K562 (cell line): ENCODE measurements around the gene CIB2. TPM values are rescaled to one million over a fixed set of nuclear protein-coding genes. Genes with fewer than 3 reads are reported as not detected.
A peak's percentile ranks its signal among the peaks of the same experiment; 100 is the strongest.

Experiments
- BDP1 ChIP-seq: IDR thresholded peaks from 3 replicates; pipeline ENCODE4 v1.6.1; 2011; ENCODE audit not compliant: insufficient read length, insufficient read depth
- CBFA2T3 ChIP-seq: fragments of 450-650 bp; IDR thresholded peaks from 2 replicates; pipeline ENCODE4 v1.6.1; 2017
- CBX8 ChIP-seq: fragments of 200-600 bp; sonication (generic); IDR thresholded peaks from 2 replicates; pipeline ENCODE4 v1.6.1; 2012; ENCODE audit warnings: borderline replicate concordance, mixed run types, low read depth, mild to moderate bottlenecking, moderate library complexity, mixed read lengths, low read length, control low read depth, inconsistent platforms; ENCODE audit not compliant: poor library complexity, severe bottlenecking; ENCODE audit errors: extremely low read depth
- CREB5 ChIP-seq: fragments of 250-450 bp; sonication (Bioruptor Pico); IDR thresholded peaks from 2 replicates; pipeline ENCODE4 v1.5.0; 2020; ENCODE audit warnings: mild to moderate bottlenecking
- CXXC5 ChIP-seq: fragments of 250-450 bp; sonication (Bioruptor Pico); IDR thresholded peaks from 2 replicates; pipeline ENCODE4 v1.8.0; 2022; ENCODE audit warnings: inconsistent platforms, mild to moderate bottlenecking, moderate library complexity
- RB1 ChIP-seq: fragments of 450-650 bp; IDR thresholded peaks from 2 replicates; pipeline ENCODE4 v1.6.1; 2017; ENCODE audit warnings: low read depth, mild to moderate bottlenecking
- RNF2 ChIP-seq: sonication (generic); IDR thresholded peaks from 2 replicates; pipeline ENCODE4 v1.6.1; 2016
- ZNF3 ChIP-seq: fragments of 250-450 bp; sonication (Bioruptor Pico); IDR thresholded peaks from 2 replicates; pipeline ENCODE4 v1.5.0; 2021; ENCODE audit warnings: mild to moderate bottlenecking, moderate library complexity
- ZNF347 ChIP-seq: fragments of 450-650 bp; formaldehyde crosslinking; IDR thresholded peaks from 2 replicates; pipeline ENCODE4 v1.4.0; 2020; ENCODE audit warnings: low read depth, mild to moderate bottlenecking, moderate library complexity
- ZNF717 ChIP-seq: fragments of 250-450 bp; sonication (Bioruptor Pico); IDR thresholded peaks from 2 replicates; pipeline ENCODE4 v1.5.0; 2021
- ZNF778 ChIP-seq: fragments of 450-650 bp; formaldehyde crosslinking; IDR thresholded peaks from 2 replicates; pipeline ENCODE4 v1.4.0; 2020; ENCODE audit warnings: mild to moderate bottlenecking, moderate library complexity
- polyA plus RNA-seq, 8 experiments: library from polyadenylated mRNA; depleted of rRNA in 4 of 8; stranded (reverse) in 5 of 8; unstranded in 3 of 8; fragments of >200 nt; fragmentation: Nextera tagmentation in 2 of 8; fragmentation: Illumina TruSeq in 1 of 8; extraction: Ambion mirVana in 2 of 8; extraction: Trizol in 1 of 8; gene quantifications; 2 replicates each; pipeline versions ENCODE4 v1.2.1 to v1.2.3, GENCODE V29; 2011 to 2014; ENCODE audit warnings: inconsistent platforms in 1 of 8, missing spikeins in 1 of 8
- total RNA-seq, 7 experiments: library from RNA; depleted of rRNA in 6 of 7; stranded (reverse); fragments of >200 nt in 6 of 7; fragmentation: Illumina TruSeq in 2 of 7; extraction: Trizol in 2 of 7; gene quantifications; 2 replicates each; pipeline versions ENCODE4 v1.2.1 to v1.2.3, GENCODE V29; 2011 to 2021; ENCODE audit warnings: low replicate concordance in 1 of 7
- TF ChIP-seq, protein P1 (sequence below), 2 experiments: IDR thresholded peaks; 2 replicates each; pipeline ENCODE4 v1.6.1; 2011; ENCODE audit warnings: borderline replicate concordance in 1 of 2, control low read depth in 1 of 2, low read depth in 1 of 2, low read length in 1 of 2, mild to moderate bottlenecking in 1 of 2, mixed read lengths in 1 of 2, moderate library complexity in 1 of 2; ENCODE audit not compliant: insufficient read depth in 1 of 2, insufficient read length in 1 of 2, poor library complexity in 1 of 2, severe bottlenecking in 1 of 2; ENCODE audit errors: extremely low read depth in 1 of 2
- TF ChIP-seq, protein P2 (sequence below), 2 experiments: fragments of 200-800 bp in 1 of 2; sonication (Bioruptor generic) in 1 of 2; sonication (generic) in 1 of 2; formaldehyde crosslinking in 1 of 2; IDR thresholded peaks in 1 of 2; conservative IDR thresholded peaks in 1 of 2; 2 replicates each; pipeline versions ENCODE4 v1.5.0 to v1.6.1; 2016 to 2020; ENCODE audit warnings: missing compliant biosample characterization in 1 of 2, missing genetic modification characterization in 1 of 2, missing genetic modification reagents in 1 of 2
- TF ChIP-seq, protein P3 (sequence below): sonication (generic); formaldehyde crosslinking; IDR thresholded peaks from 2 replicates; pipeline ENCODE4 v1.8.0; 2022; ENCODE audit warnings: missing genetic modification reagents, mild to moderate bottlenecking, moderate library complexity, borderline replicate concordance

The CIB2 gene
- total and polyA plus RNA-seq, 9 of the 15 experiments (the other 6 are each of a cell fraction or from before 2014, with no cell fraction given), result 1.5 to 37.4 (median 19.4) TPM

GRCh38 chr15:78077053-78077870 is 54.0 kb downstream of the CIB2 start, which contains the start of gene TBC1D2B (continued):
- TF ChIP-seq CBX8 (no peak), ZNF778 (CRISPR knock-in tag) (no peak), CREB5 (CRISPR knock-in tag) (no peak), ZNF347 (CRISPR knock-in tag) (no peak), RB1 (peak; percentile 44; the same call in 1 of the 2 replicates), CBFA2T3 (no peak), ZNF3 (no peak), RNF2 (no peak), BDP1 (no peak), ZNF717 (CRISPR knock-in tag) (no peak), CXXC5 (CRISPR knock-in tag) (peak; percentile 78)
- TF ChIP-seq, protein P1, sequence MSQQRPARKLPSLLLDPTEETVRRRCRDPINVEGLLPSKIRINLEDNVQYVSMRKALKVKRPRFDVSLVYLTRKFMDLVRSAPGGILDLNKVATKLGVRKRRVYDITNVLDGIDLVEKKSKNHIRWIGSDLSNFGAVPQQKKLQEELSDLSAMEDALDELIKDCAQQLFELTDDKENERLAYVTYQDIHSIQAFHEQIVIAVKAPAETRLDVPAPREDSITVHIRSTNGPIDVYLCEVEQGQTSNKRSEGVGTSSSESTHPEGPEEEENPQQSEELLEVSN (IDR thresholded peaks at IDR 0.05; ENCODE audit: borderline replicate concordance in 1 of 2, extremely low read depth in 1 of 2, insufficient read depth in 1 of 2, insufficient read length in 1 of 2, low read depth in 1 of 2, low read length in 1 of 2, poor library complexity in 1 of 2, severe bottlenecking in 1 of 2), result peak; percentile 50 to 70
- TF ChIP-seq, protein P2, sequence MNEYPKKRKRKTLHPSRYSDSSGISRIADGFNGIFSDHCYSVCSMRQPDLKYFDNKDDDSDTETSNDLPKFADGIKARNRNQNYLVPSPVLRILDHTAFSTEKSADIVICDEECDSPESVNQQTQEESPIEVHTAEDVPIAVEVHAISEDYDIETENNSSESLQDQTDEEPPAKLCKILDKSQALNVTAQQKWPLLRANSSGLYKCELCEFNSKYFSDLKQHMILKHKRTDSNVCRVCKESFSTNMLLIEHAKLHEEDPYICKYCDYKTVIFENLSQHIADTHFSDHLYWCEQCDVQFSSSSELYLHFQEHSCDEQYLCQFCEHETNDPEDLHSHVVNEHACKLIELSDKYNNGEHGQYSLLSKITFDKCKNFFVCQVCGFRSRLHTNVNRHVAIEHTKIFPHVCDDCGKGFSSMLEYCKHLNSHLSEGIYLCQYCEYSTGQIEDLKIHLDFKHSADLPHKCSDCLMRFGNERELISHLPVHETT (CRISPR knock-in tag; conservative IDR thresholded peaks at IDR 0.05 in 1 of 2, IDR thresholded peaks at IDR 0.05 in 1 of 2), result peak in 1 of 2 experiments; percentile 83; a peak in 1 of 4 replicates
- TF ChIP-seq, protein P3, sequence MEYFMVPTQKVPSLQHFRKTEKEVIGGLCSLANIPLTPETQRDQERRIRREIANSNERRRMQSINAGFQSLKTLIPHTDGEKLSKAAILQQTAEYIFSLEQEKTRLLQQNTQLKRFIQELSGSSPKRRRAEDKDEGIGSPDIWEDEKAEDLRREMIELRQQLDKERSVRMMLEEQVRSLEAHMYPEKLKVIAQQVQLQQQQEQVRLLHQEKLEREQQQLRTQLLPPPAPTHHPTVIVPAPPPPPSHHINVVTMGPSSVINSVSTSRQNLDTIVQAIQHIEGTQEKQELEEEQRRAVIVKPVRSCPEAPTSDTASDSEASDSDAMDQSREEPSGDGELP, result no peak
